Esophagus mucosa (tissue), 1 donor: ENCODE results near the gene MSH5. TPM values are rescaled to one million over a fixed set of nuclear protein-coding genes. Genes with fewer than 3 reads are reported as not detected.

Experiments
- ATAC-seq: fragments of 200-7000 bp; cut with Tn5 transposase; one replicate; pipeline ENCODE4 v1.9.1; 2020
- total RNA-seq: library from RNA; stranded (reverse); gene quantifications from one replicate; pipeline ENCODE4 v1.2.4, GENCODE V29; 2023
- donor health status: DM: yes; HTN: yes; CAD: no.

Gene MSH5
- total RNA-seq, 1 donor from 2014 or later, result 12.0 TPM

- peak; percentile 51 for ATAC-seq
These were observed 9.7 kb upstream of the MSH5 start for GRCh38 chr6:31729979-31730630.

- ATAC-seq, result no peak
These were observed 9.1 kb upstream of the MSH5 start for GRCh38 chr6:31730631-31731086.

GRCh38 chr6:31732029-31732428, 7.8 kb upstream of the MSH5 start:
- ATAC-seq, result no peak

- no peak for ATAC-seq
These were observed 6.1 kb upstream of the MSH5 start for GRCh38 chr6:31733734-31734133.

GRCh38 chr6:31734247-31734820, 5.5 kb upstream of the MSH5 start:
- no peak for ATAC-seq

GRCh38 chr6:31734821-31735406, 4.9 kb upstream of the MSH5 start:
- peak; percentile 27 for ATAC-seq

GRCh38 chr6:31736021-31736767, 3.6 kb upstream of the MSH5 start, which contains the start of gene CLIC1:
CLIC1 (minus strand) TSS chr6:31736530; CDS start chr6:31736300, 230 bp downstream.
- ATAC-seq, result peak; percentile 67

- no peak for ATAC-seq
These were observed 3.0 kb upstream of the MSH5 start for GRCh38 chr6:31736768-31737314.

GRCh38 chr6:31737315-31737990, 2.4 kb upstream of the MSH5 start:
- ATAC-seq, result no peak

GRCh38 chr6:31737991-31738979, 1.5 kb upstream of the MSH5 start:
- ATAC-seq, result peak; percentile 52

GRCh38 chr6:31740397-31741223, 805 bp downstream of the MSH5 start:
- ATAC-seq, result no peak

GRCh38 chr6:31741815-31742214, 2.0 kb downstream of the MSH5 start:
- no peak for ATAC-seq

GRCh38 chr6:31742894-31743293, 3.1 kb downstream of the MSH5 start:
- no peak for ATAC-seq

- no peak for ATAC-seq
These were observed 4.6 kb downstream of the MSH5 start for GRCh38 chr6:31744422-31744821.

- ATAC-seq, result no peak
These were observed 9.7 kb downstream of the MSH5 start for GRCh38 chr6:31749301-31750036.

GRCh38 chr6:31750411-31751022, 10.7 kb downstream of the MSH5 start:
- no peak for ATAC-seq

GRCh38 chr6:31752739-31753319, 13.0 kb downstream of the MSH5 start:
- peak; percentile 75 for ATAC-seq

GRCh38 chr6:31758281-31758680, 18.5 kb downstream of the MSH5 start:
- no peak for ATAC-seq

- no peak for ATAC-seq
These were observed 21.0 kb downstream of the MSH5 start for GRCh38 chr6:31760790-31761189.
